GM21360 (cell line): ENCODE measurements around the gene PER1.

Source experiments
- ATAC-seq: cut with Tn5 transposase; IDR thresholded peaks from one replicate; pipeline ENCODE4 v1.9.1; 2021; ENCODE audit warnings: mild to moderate bottlenecking, moderate library complexity; ENCODE audit not compliant: unreplicated experiment

The PER1 gene, protein sequence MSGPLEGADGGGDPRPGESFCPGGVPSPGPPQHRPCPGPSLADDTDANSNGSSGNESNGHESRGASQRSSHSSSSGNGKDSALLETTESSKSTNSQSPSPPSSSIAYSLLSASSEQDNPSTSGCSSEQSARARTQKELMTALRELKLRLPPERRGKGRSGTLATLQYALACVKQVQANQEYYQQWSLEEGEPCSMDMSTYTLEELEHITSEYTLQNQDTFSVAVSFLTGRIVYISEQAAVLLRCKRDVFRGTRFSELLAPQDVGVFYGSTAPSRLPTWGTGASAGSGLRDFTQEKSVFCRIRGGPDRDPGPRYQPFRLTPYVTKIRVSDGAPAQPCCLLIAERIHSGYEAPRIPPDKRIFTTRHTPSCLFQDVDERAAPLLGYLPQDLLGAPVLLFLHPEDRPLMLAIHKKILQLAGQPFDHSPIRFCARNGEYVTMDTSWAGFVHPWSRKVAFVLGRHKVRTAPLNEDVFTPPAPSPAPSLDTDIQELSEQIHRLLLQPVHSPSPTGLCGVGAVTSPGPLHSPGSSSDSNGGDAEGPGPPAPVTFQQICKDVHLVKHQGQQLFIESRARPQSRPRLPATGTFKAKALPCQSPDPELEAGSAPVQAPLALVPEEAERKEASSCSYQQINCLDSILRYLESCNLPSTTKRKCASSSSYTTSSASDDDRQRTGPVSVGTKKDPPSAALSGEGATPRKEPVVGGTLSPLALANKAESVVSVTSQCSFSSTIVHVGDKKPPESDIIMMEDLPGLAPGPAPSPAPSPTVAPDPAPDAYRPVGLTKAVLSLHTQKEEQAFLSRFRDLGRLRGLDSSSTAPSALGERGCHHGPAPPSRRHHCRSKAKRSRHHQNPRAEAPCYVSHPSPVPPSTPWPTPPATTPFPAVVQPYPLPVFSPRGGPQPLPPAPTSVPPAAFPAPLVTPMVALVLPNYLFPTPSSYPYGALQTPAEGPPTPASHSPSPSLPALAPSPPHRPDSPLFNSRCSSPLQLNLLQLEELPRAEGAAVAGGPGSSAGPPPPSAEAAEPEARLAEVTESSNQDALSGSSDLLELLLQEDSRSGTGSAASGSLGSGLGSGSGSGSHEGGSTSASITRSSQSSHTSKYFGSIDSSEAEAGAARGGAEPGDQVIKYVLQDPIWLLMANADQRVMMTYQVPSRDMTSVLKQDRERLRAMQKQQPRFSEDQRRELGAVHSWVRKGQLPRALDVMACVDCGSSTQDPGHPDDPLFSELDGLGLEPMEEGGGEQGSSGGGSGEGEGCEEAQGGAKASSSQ (N-terminal part only)

GRCh38 chr17:8152112-8152775 lies at the start of gene PER1:
Gene PER1, minus strand, starts transcription at chr17:8152404. Its CDS starts 1,698 bp downstream, at chr17:8150706.
- ATAC-seq = no peak

DNA sequence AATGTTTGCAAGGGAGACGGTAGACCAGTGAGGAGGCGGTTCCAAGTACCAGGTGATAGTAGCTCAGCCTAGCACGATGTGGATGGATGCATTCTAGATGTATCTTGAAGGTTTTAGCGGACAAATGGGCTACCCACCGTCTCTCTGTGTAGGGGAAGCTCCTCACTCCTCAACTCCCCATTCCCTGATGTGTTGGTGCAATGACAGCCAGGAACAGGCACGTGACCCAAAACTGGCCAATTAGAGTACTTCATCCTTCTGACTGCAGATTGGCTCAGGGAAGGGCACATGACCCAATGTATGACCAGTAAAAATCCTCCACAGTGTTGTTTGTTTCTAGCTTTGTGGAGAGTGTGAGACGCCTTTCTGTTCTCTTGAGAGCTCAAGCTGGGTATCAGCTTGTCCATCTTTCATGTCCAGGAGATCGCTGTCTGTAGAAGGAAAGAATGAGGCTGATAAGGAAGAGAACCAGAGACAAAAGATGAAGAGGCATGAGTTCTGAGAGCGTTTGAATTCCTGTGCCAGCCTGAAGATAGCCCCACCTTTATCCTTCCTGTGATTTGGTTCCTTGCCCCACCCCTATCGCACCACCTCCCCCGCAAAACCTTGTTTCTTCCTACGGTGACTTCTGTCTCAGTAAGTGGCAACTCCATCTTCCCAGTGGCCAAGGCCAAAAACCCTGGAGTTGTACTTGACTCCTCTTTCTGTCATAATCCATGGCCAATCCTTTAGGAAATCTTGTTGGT lies 40.0 kb upstream of the PER1 start:
- no peak for ATAC-seq

GRCh38 chr17:8190506-8190905 lies 38.3 kb upstream of the PER1 start:
- ATAC-seq = no peak

- peak; percentile 31 for ATAC-seq
Observed at GRCh38 chr17:8189711-8190477, 37.7 kb upstream of the PER1 start, which contains the start of gene BORCS6. Gene BORCS6, minus strand, starts transcription at chr17:8190180. Its CDS starts 40 bp downstream, at chr17:8190140.

GRCh38 chr17:8189041-8189710 lies 37.0 kb upstream of the PER1 start:
- no peak for ATAC-seq

DNA sequence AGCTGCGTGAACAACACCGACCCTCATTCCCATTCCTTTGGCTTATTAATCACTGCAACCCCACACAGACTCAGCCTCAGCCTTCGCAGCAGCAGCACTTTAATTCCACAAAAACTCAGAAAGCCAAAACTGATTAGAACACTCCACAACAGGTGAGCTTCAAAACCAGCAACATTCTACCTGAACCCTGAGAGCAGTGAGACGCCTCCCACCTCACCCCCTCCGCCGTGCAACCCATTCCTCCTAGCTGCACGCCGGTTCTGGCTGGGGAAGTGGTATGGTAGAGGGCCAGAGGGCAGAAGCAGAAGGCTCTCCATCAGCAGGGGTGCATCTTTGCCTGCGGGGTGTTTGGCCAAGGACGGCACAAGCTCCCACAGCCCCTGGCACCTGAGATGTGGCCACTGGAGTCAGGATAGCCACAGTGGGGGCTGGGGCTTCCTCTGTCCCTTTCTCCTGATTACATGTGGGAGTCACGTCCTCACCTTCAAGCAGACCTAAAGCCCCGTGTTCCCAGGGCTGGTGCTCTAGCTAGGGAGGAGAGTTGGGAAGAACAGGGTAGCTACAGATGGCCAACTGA lies 36.1 kb upstream of the PER1 start:
- no peak for ATAC-seq

DNA sequence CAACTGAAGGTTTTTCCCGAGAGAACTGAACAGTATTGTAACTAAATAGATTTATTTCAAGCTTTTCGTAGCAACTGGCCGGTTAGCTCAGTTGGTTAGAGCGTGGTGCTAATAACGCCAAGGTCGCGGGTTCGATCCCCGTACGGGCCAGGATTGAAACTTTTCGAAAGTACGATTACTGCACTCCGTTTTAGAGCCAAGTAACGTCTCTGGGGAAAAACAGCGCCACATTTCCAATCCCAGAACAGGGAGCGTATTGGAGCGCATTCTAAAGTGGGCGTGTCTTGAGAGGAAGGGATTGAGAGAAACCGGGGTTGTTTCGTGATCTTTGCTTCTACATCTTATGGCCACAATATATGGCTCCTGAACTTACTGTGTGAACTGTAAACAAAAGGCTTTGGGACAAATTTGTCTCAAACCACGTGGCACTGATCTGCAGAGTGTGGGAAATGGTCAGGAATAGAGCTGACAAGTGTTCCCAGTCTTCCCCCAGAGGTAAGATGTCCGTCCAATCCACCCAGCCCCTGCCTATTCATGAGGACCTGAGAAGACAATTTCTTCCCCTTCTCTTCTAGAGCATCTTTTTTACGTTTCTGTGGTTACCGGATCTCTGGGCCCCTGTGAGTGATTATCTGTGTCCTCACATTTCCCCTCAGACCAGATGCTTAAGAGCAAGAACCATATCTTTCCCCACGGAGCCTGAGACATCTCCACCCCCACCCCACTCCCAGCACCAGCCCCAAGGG lies 35.5 kb upstream of the PER1 start:
- peak; percentile 21 for ATAC-seq

GRCh38 chr17:8186787-8187516 lies 34.7 kb upstream of the PER1 start:
- peak; percentile 30 for ATAC-seq

DNA sequence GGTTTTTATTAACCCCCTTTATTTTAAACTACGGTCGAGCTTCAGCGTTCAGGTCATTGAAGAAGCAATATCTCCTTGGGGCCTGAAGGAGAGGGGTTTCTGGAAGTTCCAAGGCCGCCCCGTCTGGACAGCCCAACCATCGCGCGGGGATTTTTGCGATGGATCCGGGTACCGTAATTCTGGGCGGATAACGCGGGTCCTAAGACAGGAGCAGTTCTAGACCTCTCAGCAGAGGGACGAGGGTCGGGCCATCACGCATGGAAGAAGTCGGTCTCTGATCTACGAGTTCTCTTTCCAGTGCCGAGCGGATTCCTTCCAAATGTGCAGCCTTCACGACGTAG lies 34.2 kb upstream of the PER1 start:
- no peak for ATAC-seq

DNA sequence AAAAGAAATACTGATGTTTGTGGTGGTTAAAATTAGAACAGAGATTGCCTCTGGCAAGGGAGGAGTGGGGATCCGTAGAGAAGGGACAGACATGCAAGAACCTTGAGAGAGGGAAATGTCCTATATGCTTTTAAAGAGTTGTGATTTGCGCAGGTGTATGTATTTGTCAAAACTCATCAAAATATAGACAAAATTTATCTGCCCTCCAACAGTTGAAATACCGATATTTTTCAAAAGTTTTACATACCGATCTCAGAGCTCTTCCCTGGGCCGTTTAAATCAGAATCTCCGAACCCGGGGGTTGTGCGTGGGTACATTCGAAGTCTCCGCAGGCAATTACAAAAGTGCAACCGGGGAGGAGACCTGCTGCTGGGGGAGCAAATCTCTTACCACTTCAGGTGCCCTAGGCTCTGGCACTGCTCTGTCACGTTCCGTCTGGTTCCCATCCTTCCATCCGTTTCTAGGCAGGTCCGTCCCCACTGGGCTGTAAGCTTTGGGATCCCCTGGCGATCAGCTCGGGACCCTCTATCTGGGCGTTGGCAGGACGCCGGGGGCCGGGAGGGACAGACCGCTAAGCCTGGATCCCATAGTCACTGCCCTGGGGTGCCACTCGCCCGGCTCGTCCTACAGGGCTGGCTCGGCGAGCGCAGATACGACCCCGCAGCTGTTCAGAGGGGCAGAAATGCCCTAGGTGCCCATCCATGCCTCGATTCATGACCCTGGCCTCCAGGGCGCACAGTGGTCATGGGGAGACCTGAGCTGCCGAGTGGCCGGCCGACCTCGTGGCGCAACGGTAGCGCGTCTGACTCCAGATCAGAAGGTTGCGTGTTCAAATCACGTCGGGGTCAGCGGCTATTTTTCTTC lies 33.6 kb upstream of the PER1 start:
- ATAC-seq = no peak

DNA sequence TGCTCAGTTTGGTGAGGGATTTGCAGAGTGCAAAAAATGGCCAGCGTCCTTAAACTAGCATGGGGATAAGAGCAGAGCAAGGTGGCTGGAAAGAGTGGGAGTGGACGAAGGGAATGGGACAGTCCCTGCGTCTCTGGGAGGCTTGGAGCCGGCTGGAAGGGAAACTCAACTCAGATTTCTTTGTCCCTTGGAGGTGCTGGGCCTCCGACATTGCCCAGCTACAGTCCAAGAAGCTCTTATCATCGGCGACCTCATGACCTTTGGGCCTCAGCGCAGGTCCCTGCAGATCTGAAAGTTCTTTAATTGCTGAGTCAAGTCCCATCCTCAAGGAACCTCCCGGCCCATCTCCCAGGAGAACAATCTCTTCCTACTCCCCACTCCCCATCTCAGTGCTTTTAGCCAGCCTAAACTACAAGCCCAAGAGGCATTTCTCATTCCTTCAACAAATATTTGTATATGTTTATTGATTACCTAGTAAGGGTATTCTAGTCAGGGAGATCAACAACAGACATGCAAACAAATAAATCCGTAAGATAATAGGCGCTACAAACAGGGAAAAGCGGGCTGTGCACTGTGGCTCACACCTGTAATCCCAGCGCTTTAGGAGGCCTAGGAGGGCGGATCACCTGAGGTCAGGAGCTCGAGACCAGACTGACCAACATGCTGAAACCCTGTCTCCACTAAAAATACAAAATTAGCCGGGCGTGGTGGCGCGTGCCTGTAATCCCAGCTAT lies 25.0 kb upstream of the PER1 start:
- no peak for ATAC-seq

DNA sequence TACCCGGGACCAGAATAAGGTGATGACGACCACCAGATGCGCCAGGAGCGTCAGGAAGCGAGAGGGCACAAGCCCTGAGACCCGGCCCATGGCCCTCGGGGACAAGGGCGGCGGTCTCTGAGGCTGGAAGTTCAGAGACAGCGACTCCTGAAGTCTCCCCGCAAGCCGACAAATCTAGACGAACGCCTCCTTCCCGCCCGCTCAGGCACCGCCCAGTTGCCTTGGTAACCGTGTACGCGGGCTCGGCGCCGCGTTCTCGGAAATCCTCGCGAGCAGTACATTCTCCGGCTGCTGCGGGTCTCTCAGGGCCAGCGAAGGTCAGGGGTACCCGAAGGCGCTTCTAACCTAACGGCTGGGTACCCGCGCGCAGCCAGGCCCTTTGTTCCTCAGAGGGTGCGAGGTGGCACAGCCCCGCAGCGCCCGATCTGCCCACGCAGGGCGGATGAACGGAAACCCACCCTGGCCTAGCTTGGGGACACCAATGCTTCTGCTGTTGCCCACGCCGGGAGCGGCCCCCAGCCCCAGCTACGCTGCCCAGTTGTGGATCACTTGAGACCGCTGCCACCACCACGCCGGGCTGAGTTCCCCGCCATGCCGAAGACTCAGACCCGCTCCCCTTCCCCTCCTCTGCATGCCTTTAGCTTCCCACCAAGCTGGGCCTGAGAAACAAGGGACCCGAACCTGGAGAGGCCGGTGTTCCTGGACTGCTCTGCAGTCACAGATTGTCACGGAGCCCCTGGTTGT lies 24.2 kb upstream of the PER1 start, which contains the start of gene TMEM107:
TMEM107 (minus strand) TSS at position 184 of the 744 bp plus-strand sequence; CDS start at position 90, 94 bp downstream.
- no peak for ATAC-seq

DNA sequence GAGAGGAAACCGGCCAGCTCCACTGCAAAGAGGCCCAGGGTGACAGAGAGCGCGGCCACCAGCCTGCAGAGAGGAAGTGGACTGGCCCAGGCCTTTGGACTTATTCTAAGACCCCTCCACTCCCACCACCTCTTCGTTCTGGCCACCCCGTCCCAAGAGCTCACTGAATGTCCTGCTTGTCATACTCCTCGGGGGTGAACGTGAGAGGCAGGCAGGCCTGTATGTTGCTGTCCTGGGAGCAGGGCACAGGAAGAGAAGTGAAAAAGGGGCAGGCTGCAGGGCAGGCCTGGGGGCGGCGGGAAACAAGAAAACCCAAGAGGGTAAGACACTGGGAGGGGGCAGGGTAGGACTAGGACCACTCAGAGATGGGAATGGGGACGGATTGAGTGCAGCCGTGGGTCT lies 23.6 kb upstream of the PER1 start:
- ATAC-seq = no peak

- ATAC-seq = no peak
Observed at GRCh38 chr17:8173871-8174322, 21.7 kb upstream of the PER1 start.
